Erythroblast (primary cell): ENCODE data around the gene WBP2.

ENCODE experiments used
- GATA1 ChIP-seq: IDR thresholded peaks from 2 replicates; pipeline ENCODE4 v1.6.1; 2011; ENCODE audit warnings: low read depth, mild to moderate bottlenecking, control low read depth, low read length, moderate library complexity
- POLR2A ChIP-seq: IDR thresholded peaks from 2 replicates; pipeline ENCODE4 v1.6.1; 2011; ENCODE audit warnings: mild to moderate bottlenecking, low read length

- TF ChIP-seq POLR2A, result no peak
- no peak for TF ChIP-seq GATA1
Measured at GRCh38 chr17:75897160-75898019, 42.3 kb upstream of the WBP2 start.
